ENCODE measurements around the gene RAB14.

The RAB14 gene

GRCh38 chr9:121216271-121216805, 14.7 kb upstream of the RAB14 start:
- no peak overlapping the region for H3K4me3 ChIP-seq (ENCODE audit: low read depth, low read length)
- TF ChIP-seq CTCF (IDR thresholded peaks at IDR 0.05; ENCODE audit: low read depth, low read length, missing control alignments): no peak
- in situ Hi-C loops (cut with HindIII; ENCODE audit: low sequenced_read_pairs): no loop called here
- DNase-seq (ENCODE audit: low read depth): no peak

GRCh38 chr9:121214005-121214404, 12.3 kb upstream of the RAB14 start:
- in situ Hi-C loops (cut with HindIII; ENCODE audit: low sequenced_read_pairs): no loop called here
- no peak for DNase-seq (ENCODE audit: low read depth)
- no peak overlapping the region for H3K4me3 ChIP-seq (ENCODE audit: low read depth, low read length)
- no peak for TF ChIP-seq CTCF (IDR thresholded peaks at IDR 0.05; ENCODE audit: low read depth, low read length, missing control alignments)

- H3K4me3 ChIP-seq (ENCODE audit: low read depth, low read length): no peak overlapping the region
- peak; percentile 97 for TF ChIP-seq CTCF (IDR thresholded peaks at IDR 0.05; ENCODE audit: low read depth, low read length, missing control alignments)
- in situ Hi-C loops (cut with HindIII; ENCODE audit: low sequenced_read_pairs): no loop called here
- peak; percentile 80 for DNase-seq (ENCODE audit: low read depth)
Measured at GRCh38 chr9:121213136-121213806, 11.6 kb upstream of the RAB14 start.

DNA sequence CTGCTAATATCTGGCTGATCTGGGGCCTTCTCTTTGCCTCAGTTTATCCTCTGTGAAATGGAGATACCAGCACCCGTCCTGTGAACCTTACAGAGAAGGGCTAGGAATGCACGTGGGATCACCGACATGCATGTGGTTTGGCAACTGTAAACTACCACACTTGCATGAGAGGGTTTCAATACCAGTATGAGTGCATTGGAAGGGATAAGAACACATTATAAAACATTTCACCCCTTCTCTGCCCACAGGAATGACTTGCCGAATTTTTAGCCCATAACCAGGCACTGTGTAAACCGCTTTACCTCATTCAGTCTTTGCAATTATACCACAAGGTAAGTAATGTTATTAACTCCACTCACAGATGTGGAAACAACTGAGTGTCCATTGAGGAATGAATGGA, 8.9 kb upstream of the RAB14 start:
- no peak for TF ChIP-seq CTCF (IDR thresholded peaks at IDR 0.05; ENCODE audit: low read depth, low read length, missing control alignments)
- in situ Hi-C loops (cut with HindIII; ENCODE audit: low sequenced_read_pairs): no loop called here
- DNase-seq (ENCODE audit: low read depth): peak; percentile 19
- H3K4me3 ChIP-seq (ENCODE audit: low read depth, low read length): no peak overlapping the region

DNA sequence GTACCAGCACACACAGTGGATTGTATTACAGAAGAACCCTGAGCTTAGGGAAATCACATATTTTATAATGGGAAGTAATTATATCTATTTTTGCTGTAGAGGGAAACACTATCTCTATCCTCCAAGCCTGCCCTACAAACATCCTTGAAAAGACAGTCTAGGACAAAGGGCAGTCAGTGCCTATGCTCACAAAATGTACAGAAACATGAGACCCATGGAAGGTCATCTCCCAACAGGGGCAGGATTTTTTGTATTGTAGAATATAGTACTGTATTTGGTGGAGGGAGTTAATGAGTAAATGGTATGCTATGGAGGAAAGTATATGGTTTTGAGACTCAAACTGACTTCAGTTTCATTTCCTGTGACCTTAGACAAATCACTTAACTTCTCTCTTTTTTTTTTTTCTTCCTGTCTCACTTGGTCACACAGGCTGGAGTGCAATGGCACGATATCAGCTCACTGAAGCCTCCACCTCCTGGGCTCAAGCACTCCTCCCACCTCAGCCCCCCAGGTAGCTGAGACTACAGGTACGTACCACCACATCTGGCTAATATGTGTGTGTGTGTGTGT, 5.8 kb upstream of the RAB14 start:
- DNase-seq (ENCODE audit: low read depth): no peak
- H3K4me3 ChIP-seq (ENCODE audit: low read depth, low read length): no peak overlapping the region
- no peak for TF ChIP-seq CTCF (IDR thresholded peaks at IDR 0.05; ENCODE audit: low read depth, low read length, missing control alignments)
- in situ Hi-C loops (cut with HindIII; ENCODE audit: low sequenced_read_pairs): no loop called here

GRCh38 chr9:121206516-121207370, 5.1 kb upstream of the RAB14 start:
- peak; percentile 74 for DNase-seq (ENCODE audit: low read depth)
- no peak for TF ChIP-seq CTCF (IDR thresholded peaks at IDR 0.05; ENCODE audit: low read depth, low read length, missing control alignments)
- in situ Hi-C loops (cut with HindIII; ENCODE audit: low sequenced_read_pairs): no loop called here
- no peak overlapping the region for H3K4me3 ChIP-seq (ENCODE audit: low read depth, low read length)
